Measurements from ENCODE around the gene CHST9. TPM values are rescaled to one million over a fixed set of nuclear protein-coding genes. Genes with fewer than 3 reads are reported as not detected.

Gene CHST9
- polyA plus RNA-seq, 1 donor (not counting 4 experiments of a cell fraction or from before 2014, with no cell fraction given): 0.07 TPM

DNA sequence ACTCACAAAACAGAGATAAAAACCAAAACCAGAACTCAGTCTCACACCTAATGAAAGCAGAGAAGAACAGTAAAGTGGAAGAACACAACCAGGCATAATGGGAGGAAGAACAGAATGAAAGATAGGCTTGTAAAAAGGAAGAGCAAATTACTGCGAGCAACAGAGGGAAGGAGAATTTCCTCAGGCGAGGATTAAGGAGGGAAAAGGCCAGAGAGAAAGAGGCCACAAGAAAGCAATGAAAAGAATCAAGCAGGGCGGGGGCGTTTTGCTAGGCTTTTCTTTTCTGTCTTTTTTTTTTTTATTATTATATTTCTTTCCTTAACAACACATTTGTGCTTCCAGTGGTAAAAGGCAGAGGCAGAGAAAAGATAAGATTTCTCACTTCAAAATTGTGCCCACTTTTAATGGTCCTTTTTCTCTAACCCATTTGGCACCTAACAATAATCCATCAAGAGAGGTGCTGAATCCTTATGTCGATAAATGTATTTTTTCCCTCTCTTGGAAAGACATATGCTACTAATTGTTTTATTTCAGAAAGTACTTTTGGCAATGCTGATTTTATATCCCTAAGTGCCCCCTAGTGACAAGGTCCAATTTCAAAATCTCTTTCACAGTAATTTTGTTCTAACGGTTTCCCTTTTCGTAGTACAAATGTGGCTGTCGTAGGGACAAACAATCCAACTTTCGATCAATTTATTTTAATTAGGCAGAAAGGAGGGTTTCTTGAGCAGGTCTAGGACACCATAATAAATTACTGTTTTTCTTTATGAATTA, 180.9 kb downstream of the CHST9 start:
- TF ChIP-seq EZH2 (IDR thresholded peaks at IDR 0.05; ENCODE audit: low read length): no peak
- TF ChIP-seq, protein P1, sequence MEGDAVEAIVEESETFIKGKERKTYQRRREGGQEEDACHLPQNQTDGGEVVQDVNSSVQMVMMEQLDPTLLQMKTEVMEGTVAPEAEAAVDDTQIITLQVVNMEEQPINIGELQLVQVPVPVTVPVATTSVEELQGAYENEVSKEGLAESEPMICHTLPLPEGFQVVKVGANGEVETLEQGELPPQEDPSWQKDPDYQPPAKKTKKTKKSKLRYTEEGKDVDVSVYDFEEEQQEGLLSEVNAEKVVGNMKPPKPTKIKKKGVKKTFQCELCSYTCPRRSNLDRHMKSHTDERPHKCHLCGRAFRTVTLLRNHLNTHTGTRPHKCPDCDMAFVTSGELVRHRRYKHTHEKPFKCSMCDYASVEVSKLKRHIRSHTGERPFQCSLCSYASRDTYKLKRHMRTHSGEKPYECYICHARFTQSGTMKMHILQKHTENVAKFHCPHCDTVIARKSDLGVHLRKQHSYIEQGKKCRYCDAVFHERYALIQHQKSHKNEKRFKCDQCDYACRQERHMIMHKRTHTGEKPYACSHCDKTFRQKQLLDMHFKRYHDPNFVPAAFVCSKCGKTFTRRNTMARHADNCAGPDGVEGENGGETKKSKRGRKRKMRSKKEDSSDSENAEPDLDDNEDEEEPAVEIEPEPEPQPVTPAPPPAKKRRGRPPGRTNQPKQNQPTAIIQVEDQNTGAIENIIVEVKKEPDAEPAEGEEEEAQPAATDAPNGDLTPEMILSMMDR (optimal IDR thresholded peaks at IDR 0.05 in 1 of 3, IDR thresholded peaks at IDR 0.05 in 1 of 3, conservative IDR thresholded peaks at IDR 0.05 in 1 of 3; ENCODE audit: extremely low read depth in 1 of 3, insufficient read depth in 2 of 3, low read length in 3 of 3): peak in 2 of 3 experiments; percentile 13 to 32
- no peak for FAIRE-seq

DNA sequence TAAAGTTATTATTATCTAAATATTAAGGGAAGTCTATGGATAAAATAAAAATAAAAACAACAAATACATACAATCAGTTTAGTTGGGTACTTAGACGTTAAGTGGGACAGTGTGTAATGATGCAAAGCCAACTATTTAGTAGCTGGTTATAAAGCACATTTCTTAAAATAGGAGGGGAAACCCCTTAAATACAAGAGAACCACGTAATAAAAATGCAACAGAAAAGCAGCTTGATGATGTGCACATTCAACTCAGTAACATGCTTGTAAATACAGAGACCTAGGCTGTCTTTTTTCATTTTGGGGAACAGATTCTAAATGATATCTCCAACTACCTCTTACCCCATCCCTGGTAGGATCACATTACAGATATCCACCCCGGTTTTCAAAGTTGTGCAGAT, 185.3 kb downstream of the CHST9 start:
- Histone ChIP-seq H3K27me3 (ENCODE audit: control insufficient read depth, extremely low read depth, insufficient read depth, low read length) (no peaks in the 10 kb centered on the region), H3K9ac (ENCODE audit: control insufficient read depth, extremely low read depth, insufficient read depth, low read length) (no peak overlapping the region), H3K27ac (ENCODE audit: control insufficient read depth, insufficient read depth, low read length) (no peak overlapping the region), H3K4me3 (ENCODE audit: control insufficient read depth in 2 of 3, extremely low read depth in 1 of 3, insufficient read depth in 2 of 3, low read depth in 1 of 3, low read length in 3 of 3) (no peak overlapping the region), H4K20me1 (ENCODE audit: control insufficient read depth, extremely low read depth, insufficient read depth, low read length) (no peaks in the 10 kb centered on the region), H3K9me1 (ENCODE audit: control insufficient read depth, extremely low read depth, insufficient read depth, low read length) (no peaks in the 10 kb centered on the region), H3K4me2 (ENCODE audit: control insufficient read depth, extremely low read depth, insufficient read depth, low read depth, low read length) (no peak overlapping the region), H3K4me1 (ENCODE audit: control insufficient read depth, extremely low read depth, insufficient read depth, low read length) (no peaks in the 10 kb centered on the region), H3K36me3 (ENCODE audit: control insufficient read depth in 2 of 2, extremely low read depth in 1 of 2, insufficient read depth in 2 of 2, low read length in 2 of 2) (no peaks in the 10 kb centered on the region), H2AFZ (ENCODE audit: control insufficient read depth, low read length) (no peak overlapping the region), H3K79me2 (ENCODE audit: control insufficient read depth, insufficient read depth, low read length) (no peaks in the 10 kb centered on the region), H3K9me3 (ENCODE audit: control insufficient read depth, low read depth, low read length) (no peaks in the 10 kb centered on the region)
- TF ChIP-seq EZH2 (IDR thresholded peaks at IDR 0.05; ENCODE audit: low read length): no peak
- TF ChIP-seq, protein P1 (optimal IDR thresholded peaks at IDR 0.05 in 1 of 3, IDR thresholded peaks at IDR 0.05 in 1 of 3, conservative IDR thresholded peaks at IDR 0.05 in 1 of 3; ENCODE audit: extremely low read depth in 1 of 3, insufficient read depth in 2 of 3, low read length in 3 of 3): no peak
- DNase-seq (ENCODE audit: low read depth, low spot score): no peak
- dilution Hi-C loops (cut with MboI; ENCODE audit: extremely low pct_ligation_motif_present, low sequenced_read_pairs): no loop called here
- no peak for FAIRE-seq

More for the DNA sequence above, 180.9 kb downstream of the CHST9 start:
- Histone ChIP-seq H3K4me1 (ENCODE audit: control insufficient read depth, extremely low read depth, insufficient read depth, low read length) (no peaks in the 10 kb centered on the region), H2AFZ (ENCODE audit: control insufficient read depth, low read length) (no peak overlapping the region), H4K20me1 (ENCODE audit: control insufficient read depth, extremely low read depth, insufficient read depth, low read length) (no peaks in the 10 kb centered on the region), H3K79me2 (ENCODE audit: control insufficient read depth, insufficient read depth, low read length) (no peaks in the 10 kb centered on the region), H3K36me3 (ENCODE audit: control insufficient read depth in 2 of 2, extremely low read depth in 1 of 2, insufficient read depth in 2 of 2, low read length in 2 of 2) (no peaks in the 10 kb centered on the region), H3K9ac (ENCODE audit: control insufficient read depth, extremely low read depth, insufficient read depth, low read length) (no peak overlapping the region), H3K4me3 (ENCODE audit: control insufficient read depth in 2 of 3, extremely low read depth in 1 of 3, insufficient read depth in 2 of 3, low read depth in 1 of 3, low read length in 3 of 3) (no peak overlapping the region), H3K4me2 (ENCODE audit: control insufficient read depth, extremely low read depth, insufficient read depth, low read depth, low read length) (no peak overlapping the region), H3K27ac (ENCODE audit: control insufficient read depth, insufficient read depth, low read length) (no peak overlapping the region), H3K9me1 (ENCODE audit: control insufficient read depth, extremely low read depth, insufficient read depth, low read length) (no peaks in the 10 kb centered on the region), H3K9me3 (ENCODE audit: control insufficient read depth, low read depth, low read length) (no peaks in the 10 kb centered on the region), H3K27me3 (ENCODE audit: control insufficient read depth, extremely low read depth, insufficient read depth, low read length) (no peaks in the 10 kb centered on the region)
- dilution Hi-C loops (cut with MboI; ENCODE audit: extremely low pct_ligation_motif_present, low sequenced_read_pairs): no loop called here
- DNase-seq (ENCODE audit: low read depth, low spot score): no peak

Data from keratinocyte (primary cell).